Thymus (tissue), 11 donors: Measurements from ENCODE around the gene ZNF320. TPM values are rescaled to one million over a fixed set of nuclear protein-coding genes. Genes with fewer than 3 reads are reported as not detected.
A peak's percentile ranks its signal among the peaks of the same experiment; 100 is the strongest.
"Not testable (repeated sequence)": the region's sequence is repeated elsewhere in the genome, so short reads cannot be mapped to it uniquely, and the experiment has no call there.

Source experiments
- DNase-seq, 9 donors: peaks; one replicate each; pipeline ENCODE4 v3.0.0-alpha.2; 2013; ENCODE audit warnings: low spot score in 9 of 9, low read depth in 6 of 9, missing footprints in 1 of 9
- H3K27ac ChIP-seq, 2 donors: one replicate each; pipeline ENCODE4 v1.5.1; 2013; ENCODE audit warnings: control low read depth in 1 of 2, low read depth in 1 of 2, low read length in 1 of 2, mild to moderate bottlenecking in 1 of 2, moderate library complexity in 1 of 2
- H3K27me3 ChIP-seq, 2 donors: one replicate each; pipeline ENCODE4 v1.5.1; 2013; ENCODE audit warnings: low read length in 1 of 2; ENCODE audit not compliant: control insufficient read depth in 2 of 2, insufficient read depth in 1 of 2
- H3K36me3 ChIP-seq, 2 donors: one replicate each; pipeline ENCODE4 v1.5.1; 2013; ENCODE audit warnings: low read length in 1 of 2, mild to moderate bottlenecking in 1 of 2, moderate library complexity in 1 of 2; ENCODE audit not compliant: control insufficient read depth in 2 of 2, insufficient read depth in 2 of 2
- H3K4me1 ChIP-seq, 2 donors: one replicate each; pipeline ENCODE4 v1.5.1; 2013; ENCODE audit warnings: low read length in 2 of 2; ENCODE audit not compliant: control insufficient read depth in 2 of 2, insufficient read depth in 2 of 2
- H3K4me3 ChIP-seq, 2 donors: one replicate each; pipeline ENCODE4 v1.5.1; 2013; ENCODE audit warnings: low read length in 2 of 2, control low read depth in 1 of 2, mild to moderate bottlenecking in 1 of 2
- H3K9me3 ChIP-seq, 2 donors: one replicate each; pipeline ENCODE4 v1.5.1; 2013; ENCODE audit warnings: low read length in 1 of 2, mild to moderate bottlenecking in 1 of 2; ENCODE audit not compliant: control insufficient read depth in 2 of 2, insufficient read depth in 1 of 2
- WGBS: extraction: QIAGEN DNeasy Blood & Tissue Kit; methylation state at CpG from one replicate; pipeline ENCODE4 v1.1.7; 2013; 5-methylcytosine and 5-hydroxymethylcytosine counted together
- polyA plus RNA-seq: library from polyadenylated mRNA; stranded (reverse); fragments of 200-250 nt; gene quantifications from one replicate; pipeline ENCODE4 v1.2.3, GENCODE V29; 2013
- total RNA-seq: library from RNA; stranded (reverse); fragments of 120-200 nt; gene quantifications from one replicate; pipeline ENCODE4 v1.2.4, GENCODE V29; 2013
- donor health status: healthy.

The ZNF320 gene
- total and polyA plus RNA-seq, 2 donors: 7.6 to 9.7 TPM

DNA sequence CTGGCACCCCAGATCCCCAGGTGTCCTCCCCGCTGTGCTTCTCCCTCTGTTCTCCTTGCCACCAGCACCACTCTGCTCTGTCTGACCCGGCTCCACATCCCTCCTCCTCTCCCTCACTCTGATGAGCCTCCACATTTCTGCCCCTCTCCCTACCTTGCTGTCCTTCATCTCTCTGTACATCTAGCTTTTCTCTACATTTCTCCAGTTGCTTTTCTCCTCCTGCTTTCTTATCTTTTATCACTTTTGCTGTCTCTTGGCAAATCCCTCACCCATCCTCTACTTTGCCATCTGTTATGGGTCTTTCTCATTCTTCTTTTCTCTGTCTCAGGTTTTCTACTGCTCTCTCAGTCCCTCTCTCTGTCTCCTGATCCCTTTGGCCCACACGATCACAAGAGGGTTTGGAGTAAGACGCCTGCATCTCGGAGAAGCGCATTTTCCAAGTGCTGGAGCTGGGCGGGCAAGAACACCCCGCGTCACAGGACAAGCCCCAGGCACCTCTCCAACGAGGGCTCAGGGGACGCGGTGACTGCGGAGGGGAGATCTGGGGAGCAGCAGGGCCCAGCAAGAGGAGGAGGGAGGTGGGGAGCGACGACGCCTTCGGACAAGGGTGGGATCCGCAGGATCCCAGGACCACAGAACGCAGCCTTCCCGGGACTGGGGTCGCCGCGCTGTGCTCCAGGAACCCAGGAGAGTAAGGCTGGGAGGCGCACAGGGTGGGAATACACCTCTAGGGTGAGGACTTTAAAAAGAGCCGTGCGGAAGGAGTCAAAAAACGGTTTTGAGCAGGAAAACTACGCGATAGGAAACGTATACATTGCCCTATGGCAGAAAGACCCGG is 40.7 kb downstream of the ZNF320 start:
- H3K36me3 ChIP-seq: peaks cover 14 to 22% of the 10 kb centered on the region in 2 donors
- H3K27ac ChIP-seq, H3K27me3 ChIP-seq, DNase-seq, H3K9me3 ChIP-seq, H3K4me1 ChIP-seq: not testable (repeated sequence)
- H3K4me3 ChIP-seq: peak overlapping the region; percentile 67 to 69
- WGBS: 5% methylated on average over 23 of the region's 31 CpGs

Other genes starting within 250 kb of the ZNF320 start
- gene ZNF611, start 162.6 kb downstream of the ZNF320 start, total RNA-seq: 7.3 TPM
- 10.0 TPM for gene ZNF611, start 162.6 kb downstream of the ZNF320 start, polyA plus RNA-seq
- 7.1 TPM for gene ZNF600, start 110.8 kb downstream of the ZNF320 start, total RNA-seq
- gene ZNF600, start 110.8 kb downstream of the ZNF320 start, polyA plus RNA-seq: 17.3 TPM
- gene ZNF28, start 76.0 kb downstream of the ZNF320 start, total RNA-seq: 19.0 TPM
- gene ZNF28, start 76.0 kb downstream of the ZNF320 start, polyA plus RNA-seq: 32.5 TPM
- gene ZNF468, start 40.0 kb downstream of the ZNF320 start, total RNA-seq: 20.5 TPM
- gene ZNF468, start 40.0 kb downstream of the ZNF320 start, polyA plus RNA-seq: 18.3 TPM
- 5.7 TPM for gene ZNF888, start 25.8 kb upstream of the ZNF320 start, total RNA-seq
- gene ZNF888, start 25.8 kb upstream of the ZNF320 start, polyA plus RNA-seq: 6.1 TPM
- gene ZNF816, start 65.2 kb upstream of the ZNF320 start, total RNA-seq: 17.0 TPM
- 8.4 TPM for gene ZNF816, start 65.2 kb upstream of the ZNF320 start, polyA plus RNA-seq
- 0.05 TPM for gene ERVV-1, start 116.3 kb upstream of the ZNF320 start, total RNA-seq
- 0.14 TPM for gene ERVV-1, start 116.3 kb upstream of the ZNF320 start, polyA plus RNA-seq
- gene ERVV-2, start 147.1 kb upstream of the ZNF320 start, total RNA-seq: 0.05 TPM
- gene ERVV-2, start 147.1 kb upstream of the ZNF320 start, polyA plus RNA-seq: 0.05 TPM
- 20.5 TPM for gene ZNF160, start 205.8 kb upstream of the ZNF320 start, total RNA-seq
- gene ZNF160, start 205.8 kb upstream of the ZNF320 start, polyA plus RNA-seq: 33.1 TPM
- 8.1 TPM for gene ZNF415, start 235.3 kb upstream of the ZNF320 start, total RNA-seq
- gene ZNF415, start 235.3 kb upstream of the ZNF320 start, polyA plus RNA-seq: 9.1 TPM